Measurements from ENCODE around the gene MCL1. TPM values are rescaled to one million over a fixed set of nuclear protein-coding genes. Genes with fewer than 3 reads are reported as not detected.
A peak's percentile ranks its signal among the peaks of the same experiment; 100 is the strongest.

MCL1 gene
- total RNA-seq, 2 experiments from 2014 or later = 185 to 265 TPM

DNA sequence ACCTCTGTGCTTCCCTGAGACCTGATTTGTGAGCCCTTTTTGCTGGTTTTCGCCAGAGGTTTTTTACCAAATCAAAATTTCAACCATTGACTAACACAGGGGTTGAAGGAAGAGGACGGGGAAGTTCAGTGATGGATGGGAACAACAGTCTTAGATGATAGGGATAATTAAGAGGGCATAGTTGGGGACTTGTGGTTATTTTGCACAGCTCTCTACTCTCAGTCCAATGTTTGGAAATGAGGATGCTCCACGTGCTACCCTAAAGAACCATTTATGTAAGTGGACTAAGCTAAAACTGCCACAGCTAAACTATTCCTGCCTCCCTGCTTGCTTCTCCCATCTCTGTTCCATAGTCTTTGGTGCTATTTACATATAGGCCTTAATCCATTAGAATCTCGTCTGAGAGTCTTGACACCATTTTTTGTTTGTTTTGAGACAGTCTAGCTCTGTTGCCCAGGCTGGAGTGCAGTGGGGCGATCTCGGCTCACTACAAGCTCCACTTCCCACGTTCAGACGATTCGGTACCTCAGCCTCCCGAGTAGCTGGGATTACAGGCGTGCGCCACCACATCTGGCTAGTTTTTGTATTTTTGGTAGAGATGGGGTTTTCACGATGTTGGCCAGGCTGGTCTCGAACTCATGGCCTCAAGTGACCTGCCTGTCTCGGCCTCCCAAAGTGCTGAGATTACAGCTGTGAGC lies 684 bp upstream of the MCL1 start:
- ChIA-PET POLR2A (interaction anchor here (0.6 to 11.8 kb wide), 17 partner anchors 9 to 427 kb away, joined by 3 to 333 read pairs (median 5); partner anchors contain the start of genes ENSA, FALEC and GOLPH3L), CTCF (interaction anchor here (0.6 to 26.4 kb wide), 8 partner anchors 9 to 400 kb away, joined by 3 to 461 read pairs (median 6); partner anchors contain the start of gene ENSA)
- H3K36me3 Mint-ChIP-seq (ENCODE audit: low read depth) = peaks cover 49% of the 10 kb centered on the region
- peak overlapping the region; percentile 88 for H3K27ac Mint-ChIP-seq
- ATAC-seq (peak; percentile 4), DNase-seq (no peak)
- no peaks in the 10 kb centered on the region for H3K9me3 Mint-ChIP-seq (ENCODE audit: low read depth)
- no peaks in the 10 kb centered on the region for H3K27me3 Mint-ChIP-seq
- peak overlapping the region; percentile 95 for H3K4me3 Mint-ChIP-seq
- intact Hi-C loops (cut with DNase I, micrococcal nuclease) = loop anchor here (1.0 to 5.0 kb wide), 6 partner anchors 19 to 702 kb away; partner anchors contain the start of genes ENSA (in 1 of the 2), SETDB1 (in 1 of the 2) and ZNF687 (in 1 of the 2)
- H3K4me1 Mint-ChIP-seq = peaks cover 18% of the 10 kb centered on the region

DNA sequence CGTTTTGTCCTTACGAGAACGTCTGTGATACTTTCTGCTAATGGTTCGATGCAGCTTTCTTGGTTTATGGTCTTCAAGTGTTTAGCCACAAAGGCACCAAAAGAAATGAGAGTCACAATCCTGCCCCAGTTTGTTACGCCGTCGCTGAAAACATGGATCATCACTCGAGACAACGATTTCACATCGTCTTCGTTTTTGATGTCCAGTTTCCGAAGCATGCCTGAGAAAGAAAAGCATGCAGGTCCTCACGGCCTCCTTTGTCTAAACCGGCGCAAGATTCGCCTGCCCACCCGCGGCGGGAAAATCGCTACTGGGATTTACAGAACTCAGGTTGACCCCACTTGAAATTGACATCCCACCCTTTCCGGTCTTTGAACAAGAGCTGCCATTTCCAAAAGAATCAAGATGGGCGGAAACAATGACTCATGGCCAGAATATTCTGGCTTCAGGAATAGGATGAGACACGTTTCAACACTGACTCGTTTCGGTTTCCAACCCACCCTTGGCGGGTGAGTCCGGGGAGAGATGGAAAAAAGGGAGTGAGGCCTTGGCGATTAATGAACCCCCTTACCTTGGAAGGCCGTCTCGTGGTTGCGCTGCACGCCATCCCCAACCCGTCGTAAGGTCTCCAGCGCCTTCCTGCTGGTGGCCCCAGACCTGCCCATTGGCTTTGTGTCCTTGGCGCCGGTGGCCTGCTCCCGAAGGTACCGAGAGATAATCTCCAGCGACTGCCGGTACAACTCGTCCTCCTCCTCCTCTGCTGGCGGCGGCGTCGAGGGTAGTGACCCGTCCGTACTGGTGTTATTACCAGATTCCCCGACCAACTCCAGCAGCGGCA lies 919 bp downstream of the MCL1 start:
- peaks cover 30% of the 10 kb centered on the region for H3K4me1 Mint-ChIP-seq

DNA sequence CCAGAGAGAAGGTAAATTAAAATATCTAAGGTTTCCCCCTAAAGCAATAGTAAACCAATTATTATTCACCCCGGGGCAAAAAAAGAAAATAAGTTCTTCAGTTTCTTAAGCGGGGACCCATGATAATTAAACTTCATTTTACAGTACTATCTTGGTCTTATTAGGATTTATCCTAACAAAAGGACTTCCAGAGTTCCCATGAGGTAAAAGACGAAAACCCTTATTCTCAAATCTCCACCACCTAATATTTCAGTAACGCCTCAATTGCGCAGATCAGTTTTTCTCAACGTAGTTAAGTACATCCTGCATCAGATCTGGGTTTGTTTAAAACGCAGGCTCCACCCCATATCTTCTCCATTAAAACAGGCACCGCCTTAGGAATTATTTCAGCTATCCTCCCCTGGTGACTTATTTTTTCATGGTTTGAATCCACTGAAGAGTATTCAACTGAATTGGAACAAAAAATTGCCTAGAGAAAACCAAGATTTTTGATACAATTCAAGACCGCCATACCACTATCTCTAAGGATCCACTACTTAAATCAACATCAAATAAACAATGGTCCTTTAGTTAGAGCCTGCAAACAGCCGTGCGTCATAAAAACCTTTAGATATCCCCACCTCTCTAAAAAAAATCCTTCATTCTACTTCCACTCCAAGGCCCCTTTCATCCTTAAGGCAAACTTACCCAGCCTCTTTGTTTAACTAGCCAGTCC lies 1.7 kb downstream of the MCL1 start:
- Mint-ChIP-seq H3K27ac (peak overlapping the region; percentile 97), H3K4me1 (peaks cover 38% of the 10 kb centered on the region), H3K9me3 (ENCODE audit: low read depth) (no peaks in the 10 kb centered on the region), H3K4me3 (peak overlapping the region; percentile 95), H3K36me3 (ENCODE audit: low read depth) (peaks cover 70% of the 10 kb centered on the region), H3K27me3 (no peaks in the 10 kb centered on the region)
- DNase-seq (no peak), ATAC-seq (no peak)
- ChIA-PET CTCF (interaction anchor here (0.9 to 26.4 kb wide), 3 partner anchors 14 to 345 kb away, joined by 4 to 461 read pairs (median 239); partner anchors contain the start of gene ENSA), POLR2A (interaction anchor here (0.7 to 11.8 kb wide), 6 partner anchors 9 to 51 kb away, joined by 3 to 333 read pairs (median 38); partner anchors contain the start of gene ENSA)
- intact Hi-C loops (cut with DNase I, micrococcal nuclease) = loop anchor here (1.0 to 5.0 kb wide), 5 partner anchors 10 to 705 kb away; partner anchors contain the start of genes SETDB1 (in 1 of the 2) and ZNF687 (in 1 of the 2)

More for the DNA sequence above, 919 bp downstream of the MCL1 start:
- peak overlapping the region; percentile 97 for H3K27ac Mint-ChIP-seq
- ATAC-seq (peak; percentile 10), DNase-seq (peak; percentile 77)
- H3K9me3 Mint-ChIP-seq (ENCODE audit: low read depth) = no peaks in the 10 kb centered on the region
- intact Hi-C loops (cut with DNase I, micrococcal nuclease) = loop anchor here (1.0 to 5.0 kb wide), 7 partner anchors 11 to 704 kb away; partner anchors contain the start of genes ENSA (in 1 of the 2), SETDB1 (in 1 of the 2) and ZNF687 (in 1 of the 2)
- H3K27me3 Mint-ChIP-seq = no peaks in the 10 kb centered on the region
- CTCF ChIA-PET = interaction anchor here (1.7 to 26.4 kb wide), 3 partner anchors 8 to 42 kb away, joined by 12 to 461 read pairs (median 239); partner anchors contain the start of gene ENSA
- POLR2A ChIA-PET = interaction anchor here (0.6 to 11.8 kb wide), 10 partner anchors 9 to 703 kb away, joined by 3 to 333 read pairs (median 16); partner anchors contain the start of genes ENSA and GOLPH3L
- H3K4me3 Mint-ChIP-seq = peak overlapping the region; percentile 95
- peaks cover 63% of the 10 kb centered on the region for H3K36me3 Mint-ChIP-seq (ENCODE audit: low read depth)

DNA sequence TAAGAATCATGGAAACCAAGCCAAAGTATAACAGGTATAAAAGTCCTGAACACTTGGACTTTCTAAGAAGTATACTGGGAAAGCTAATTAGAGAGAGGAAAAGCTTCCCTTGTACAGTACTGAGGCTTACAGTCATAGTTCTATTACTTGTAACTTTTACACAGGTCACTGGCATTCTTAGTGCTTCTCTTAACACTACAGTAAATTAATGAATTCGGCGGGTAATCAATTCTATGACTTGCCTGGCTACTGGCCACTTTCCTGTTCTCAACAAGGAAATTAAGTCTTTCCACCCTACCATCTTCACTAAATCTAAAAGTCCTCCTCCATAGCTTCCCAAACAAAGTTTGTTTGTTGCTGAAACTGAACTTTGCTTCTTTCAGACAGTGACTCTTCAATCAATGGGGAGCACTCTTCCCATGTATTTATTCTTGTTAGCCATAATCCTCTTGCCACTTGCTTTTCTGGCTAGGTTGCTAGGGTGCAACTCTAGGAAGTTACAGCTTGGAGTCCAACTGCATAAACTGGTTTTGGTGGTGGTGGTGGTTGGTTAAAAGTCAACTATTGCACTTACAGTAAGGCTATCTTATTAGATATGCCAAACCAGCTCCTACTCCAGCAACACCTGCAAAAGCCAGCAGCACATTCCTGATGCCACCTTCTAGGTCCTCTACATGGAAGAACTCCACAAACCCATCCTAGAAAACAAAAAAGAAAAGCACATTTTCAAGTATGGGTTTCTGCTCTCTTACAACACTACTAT lies 2.4 kb downstream of the MCL1 start:
- ChIA-PET CTCF (interaction anchor here (0.6 to 26.4 kb wide), 5 partner anchors 13 to 735 kb away, joined by 3 to 461 read pairs (median 4); partner anchors contain the start of gene ENSA), POLR2A (interaction anchor here (0.6 to 11.8 kb wide), 6 partner anchors 8 to 481 kb away, joined by 3 to 333 read pairs (median 30); partner anchors contain the start of genes ENSA and RPRD2)
- Mint-ChIP-seq H3K9me3 (ENCODE audit: low read depth) (no peaks in the 10 kb centered on the region), H3K27me3 (no peaks in the 10 kb centered on the region), H3K4me1 (peaks cover 42% of the 10 kb centered on the region), H3K36me3 (ENCODE audit: low read depth) (peaks cover 78% of the 10 kb centered on the region), H3K27ac (peak overlapping the region; percentile 97), H3K4me3 (peak overlapping the region; percentile 95)
- intact Hi-C loops (cut with DNase I, micrococcal nuclease) = loop anchor here (1.0 to 5.0 kb wide), 5 partner anchors 10 to 705 kb away; partner anchors contain the start of genes SETDB1 (in 1 of the 2) and ZNF687 (in 1 of the 2)
- no peak for DNase-seq
- ATAC-seq = no peak

DNA sequence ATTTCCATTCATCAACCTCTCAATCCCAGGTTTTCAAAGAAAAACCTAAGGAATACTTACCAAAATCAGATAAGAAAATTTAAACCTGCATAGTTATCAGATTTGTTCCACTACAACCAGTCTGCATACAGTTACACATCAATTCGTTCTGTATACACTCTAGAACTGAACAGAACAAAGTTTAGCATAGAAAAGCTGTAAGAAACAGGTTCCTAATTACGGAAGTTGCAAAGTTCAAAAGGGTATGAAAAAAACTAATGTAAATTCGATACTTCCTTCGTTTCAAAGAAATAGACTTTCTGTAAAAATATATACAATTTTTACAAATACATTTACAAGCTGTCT lies 3.1 kb downstream of the MCL1 start:
- ChIA-PET POLR2A (interaction anchor here (0.6 to 11.8 kb wide), 6 partner anchors 7 to 482 kb away, joined by 3 to 333 read pairs (median 30); partner anchors contain the start of genes ENSA and RPRD2), CTCF (interaction anchor here (0.6 to 26.4 kb wide), 4 partner anchors 12 to 735 kb away, joined by 3 to 461 read pairs (median 121); partner anchors contain the start of gene ENSA)
- peaks cover 83% of the 10 kb centered on the region for H3K36me3 Mint-ChIP-seq (ENCODE audit: low read depth)
- intact Hi-C loops (cut with DNase I, micrococcal nuclease) = loop anchor here in 1 of 2 experiments (5.0 kb wide), 3 partner anchors 351 to 706 kb away; partner anchors contain the start of genes SETDB1 and ZNF687
- no peak for ATAC-seq
- H3K27ac Mint-ChIP-seq = peak overlapping the region; percentile 98
- H3K4me1 Mint-ChIP-seq = peaks cover 46% of the 10 kb centered on the region
- no peaks in the 10 kb centered on the region for H3K9me3 Mint-ChIP-seq (ENCODE audit: low read depth)
- no peak for DNase-seq
- peak overlapping the region; percentile 95 for H3K4me3 Mint-ChIP-seq
- no peaks in the 10 kb centered on the region for H3K27me3 Mint-ChIP-seq

DNA sequence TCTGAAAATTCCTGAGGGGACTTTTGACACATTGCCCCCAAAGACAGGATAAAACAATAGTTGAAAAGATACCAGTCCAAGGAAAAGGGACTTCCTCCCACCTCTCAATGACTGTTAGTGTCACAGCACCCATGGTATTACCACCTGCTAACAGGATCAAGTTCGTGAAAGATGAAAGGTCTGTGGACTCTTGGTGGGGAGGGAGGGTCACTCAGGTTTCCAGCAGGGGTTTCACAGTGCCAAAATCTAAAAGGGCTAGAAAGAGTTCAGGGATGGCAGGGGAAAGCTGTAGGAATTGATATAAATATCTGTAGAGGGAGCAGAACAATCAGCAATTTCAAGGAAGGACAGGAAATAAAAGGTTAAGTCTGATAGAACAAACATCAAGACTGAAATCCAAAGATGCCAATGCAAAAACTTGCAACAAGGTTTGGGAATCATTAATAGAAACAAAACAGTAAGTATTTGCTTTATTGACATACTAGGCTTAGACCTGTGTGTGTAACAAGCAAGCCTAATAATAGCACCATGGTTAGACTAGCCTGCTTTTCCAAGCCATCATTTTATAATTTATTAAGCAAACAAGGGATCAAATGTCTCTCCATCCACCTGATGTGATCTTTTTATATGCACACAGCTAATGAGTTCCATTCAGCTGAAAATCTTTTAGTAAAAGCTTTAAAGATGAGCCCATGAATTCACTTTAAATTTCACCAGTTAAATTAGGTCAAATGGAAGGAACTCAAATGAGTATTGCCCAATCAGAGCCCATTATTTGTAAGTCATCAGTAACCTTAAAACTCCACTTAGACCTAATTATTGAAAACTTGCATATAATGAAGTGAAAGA lies 3.7 kb downstream of the MCL1 start:
- H3K27me3 Mint-ChIP-seq = no peaks in the 10 kb centered on the region
- intact Hi-C loops (cut with DNase I, micrococcal nuclease) = loop anchor here in 1 of 2 experiments (5.0 kb wide), 3 partner anchors 352 to 707 kb away; partner anchors contain the start of genes SETDB1 and ZNF687
- ChIA-PET CTCF (interaction anchor here (0.9 to 26.4 kb wide), 4 partner anchors 12 to 45 kb away, joined by 3 to 461 read pairs (median 122); partner anchors contain the start of gene ENSA), POLR2A (interaction anchor here (0.8 to 11.8 kb wide), 6 partner anchors 7 to 212 kb away, joined by 4 to 333 read pairs (median 30); partner anchors contain the start of genes ENSA and RPRD2)
- no peaks in the 10 kb centered on the region for H3K9me3 Mint-ChIP-seq (ENCODE audit: low read depth)
- ATAC-seq (no peak), DNase-seq (no peak)
- H3K27ac Mint-ChIP-seq = peak overlapping the region; percentile 98
- H3K4me3 Mint-ChIP-seq = peak overlapping the region; percentile 95
- peaks cover 87% of the 10 kb centered on the region for H3K36me3 Mint-ChIP-seq (ENCODE audit: low read depth)
- H3K4me1 Mint-ChIP-seq = peaks cover 47% of the 10 kb centered on the region

DNA sequence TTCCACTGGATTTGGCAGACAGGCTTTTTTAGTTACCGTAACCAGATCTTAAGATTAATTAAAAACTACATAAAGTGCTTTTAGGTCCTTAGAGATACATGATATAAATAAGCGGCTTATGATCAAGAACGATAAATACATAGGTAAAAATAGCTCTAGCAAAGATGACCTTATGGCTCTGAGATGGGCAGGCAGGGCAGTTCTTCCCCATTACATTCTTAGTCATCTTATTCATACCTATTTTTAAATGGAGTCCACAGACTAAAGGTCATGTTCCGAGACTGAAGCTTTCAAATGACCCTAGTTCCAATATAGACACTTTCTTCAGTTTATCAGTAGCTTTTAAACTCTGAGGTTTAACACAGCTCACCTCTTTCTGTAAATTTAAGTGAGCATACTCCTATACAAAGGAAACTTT lies 4.3 kb downstream of the MCL1 start:
- ATAC-seq = no peak
- intact Hi-C loops (cut with DNase I, micrococcal nuclease) = loop anchor here in 1 of 2 experiments (5.0 kb wide), 3 partner anchors 352 to 707 kb away; partner anchors contain the start of genes SETDB1 and ZNF687
- Mint-ChIP-seq H3K4me3 (peak overlapping the region; percentile 95), H3K36me3 (ENCODE audit: low read depth) (peaks cover 88% of the 10 kb centered on the region), H3K27me3 (no peaks in the 10 kb centered on the region), H3K4me1 (peaks cover 47% of the 10 kb centered on the region), H3K9me3 (ENCODE audit: low read depth) (no peaks in the 10 kb centered on the region), H3K27ac (peak overlapping the region; percentile 98)
- ChIA-PET POLR2A (interaction anchor here (0.6 to 11.8 kb wide), 3 partner anchors 12 to 201 kb away, joined by 3 to 333 read pairs (median 6); no protein-coding TSS in a partner anchor), CTCF (interaction anchor here (0.7 to 26.4 kb wide), 4 partner anchors 11 to 46 kb away, joined by 4 to 461 read pairs (median 122); partner anchors contain the start of gene ENSA)
- no peak for DNase-seq

DNA sequence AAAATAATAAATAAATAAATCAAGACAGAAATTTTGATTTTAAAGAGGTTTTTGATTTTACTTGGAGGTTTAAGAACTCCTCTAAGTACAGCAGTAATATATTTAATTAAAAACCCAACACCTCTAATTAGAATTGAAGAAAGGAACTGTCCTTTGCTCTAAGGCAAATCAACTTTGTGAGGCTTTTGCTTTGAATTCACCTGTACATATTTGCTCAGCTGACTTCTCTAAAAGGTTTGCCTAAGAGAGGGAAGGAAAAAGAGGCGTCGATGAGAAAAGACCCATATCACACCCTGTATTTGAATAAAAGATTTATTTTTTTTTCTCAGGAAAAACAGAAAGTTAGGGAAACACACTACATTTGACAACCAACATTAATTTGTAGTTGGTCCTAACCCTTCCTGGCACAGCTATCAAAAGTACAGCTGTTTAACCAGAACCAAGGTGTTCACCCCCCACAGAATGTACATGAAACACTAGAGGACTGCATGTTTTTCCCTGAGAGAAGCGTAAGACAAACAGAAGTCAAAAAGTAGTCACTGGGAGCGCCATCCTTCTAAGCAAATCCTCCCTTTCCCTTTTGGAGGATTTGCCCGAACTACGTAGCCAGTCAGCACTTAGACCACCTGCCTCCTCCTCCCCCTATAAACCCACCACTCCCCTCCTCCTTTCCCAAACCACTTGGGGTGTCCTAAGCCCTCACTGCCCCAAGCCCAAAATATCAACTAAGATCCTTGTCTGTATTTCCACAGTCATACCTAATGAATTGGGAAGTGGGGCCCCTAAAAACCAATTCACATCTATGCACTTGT lies 4.9 kb downstream of the MCL1 start:
- H3K4me1 Mint-ChIP-seq = peaks cover 53% of the 10 kb centered on the region
- ATAC-seq (no peak), DNase-seq (no peak)
- CTCF ChIA-PET = interaction anchor here (0.6 to 26.4 kb wide), 6 partner anchors 11 to 123 kb away, joined by 3 to 461 read pairs (median 4); partner anchors contain the start of genes ENSA and GOLPH3L
- H3K27me3 Mint-ChIP-seq = no peaks in the 10 kb centered on the region
- peak overlapping the region; percentile 95 for H3K4me3 Mint-ChIP-seq
- POLR2A ChIA-PET = interaction anchor here (0.6 to 11.8 kb wide), 6 partner anchors 12 to 446 kb away, joined by 3 to 333 read pairs (median 5); no protein-coding TSS in a partner anchor
- intact Hi-C loops (cut with DNase I, micrococcal nuclease) = loop anchor here in 1 of 2 experiments (5.0 kb wide), 3 partner anchors 353 to 708 kb away; partner anchors contain the start of genes SETDB1 and ZNF687
- peak overlapping the region; percentile 98 for H3K27ac Mint-ChIP-seq
- peaks cover 94% of the 10 kb centered on the region for H3K36me3 Mint-ChIP-seq (ENCODE audit: low read depth)
- no peaks in the 10 kb centered on the region for H3K9me3 Mint-ChIP-seq (ENCODE audit: low read depth)
